BJ (cell line): ENCODE results near the gene MCEMP1. TPM values are rescaled to one million over a fixed set of nuclear protein-coding genes. Genes with fewer than 3 reads are reported as not detected.

Experiments
- CTCF ChIA-PET: fragments of 350-600 bp; formaldehyde crosslinking; extraction: SDS; loops from one replicate; lab custom pipeline; 2021; ENCODE audit warnings: antibody characterized with exemption, inconsistent platforms; lab: Yijun Ruan, JAX
- POLR2A ChIA-PET: fragments of 300-600 bp; sonication (Branson Sonifier 250); formaldehyde crosslinking; extraction: SDS; loops from one replicate; lab custom pipeline; 2021; ENCODE audit warnings: antibody characterized with exemption; lab: Charles Lee
- DNase-seq: peaks from one replicate; pipeline ENCODE4 v3.0.0-alpha.2; 2011; ENCODE audit warnings: low read depth
- H3K27me3 ChIP-seq: 2 replicates; pipeline ENCODE4 v1.6.0; 2011; ENCODE audit warnings: low read length; ENCODE audit not compliant: control insufficient read depth, insufficient read depth
- H3K36me3 ChIP-seq: 2 replicates; pipeline ENCODE4 v1.5.1; 2011; ENCODE audit warnings: low read length; ENCODE audit not compliant: control insufficient read depth, insufficient read depth
- H3K4me3 ChIP-seq: 2 replicates; pipeline ENCODE4 v1.5.1; 2011; ENCODE audit warnings: low read depth, mild to moderate bottlenecking, control low read depth, low read length
- CTCF ChIP-seq: IDR thresholded peaks from 2 replicates; pipeline ENCODE4 v1.5.1; 2011; ENCODE audit warnings: low read depth, mild to moderate bottlenecking, control low read depth, inconsistent platforms, low read length, moderate library complexity; ENCODE audit not compliant: insufficient read depth
- polyA minus RNA-seq: library from RNA; depleted of rRNA, polyadenylated mRNA; stranded (reverse); fragments of >200 nt; gene quantifications from 2 replicates; pipeline ENCODE4 v1.2.3, GENCODE V29; 2011; rRNA and poly(A)+ RNA removed
- polyA plus RNA-seq: library from polyadenylated mRNA; depleted of rRNA; stranded (reverse); fragments of >200 nt; gene quantifications from 2 replicates; pipeline ENCODE4 v1.2.3, GENCODE V29; 2011; rRNA removed

Gene MCEMP1
- not detected in 2 replicates for polyA plus RNA-seq
- not detected in 2 replicates for polyA minus RNA-seq

GRCh38 chr19:7676854-7677253, at the start of gene MCEMP1:
MCEMP1 (plus strand) TSS chr19:7677090; CDS start chr19:7677121, 31 bp downstream.
- H3K4me3 ChIP-seq: no peak within 1 kb of the TSS
- DNase-seq: no peak
- H3K36me3 ChIP-seq: no peaks in the 10 kb centered on the region
- ChIA-PET CTCF (interaction anchor here (0.9 to 2.2 kb wide), 3 partner anchors 9 to 124 kb away, joined by 3 to 7 read pairs (median 3); no protein-coding TSS in a partner anchor), POLR2A (no interaction called here)
- TF ChIP-seq CTCF: no peak
- peaks cover 4% of the 10 kb centered on the region; the same call in 1 of the 2 replicates for H3K27me3 ChIP-seq

- ChIA-PET CTCF (interaction anchor here (1.0 to 1.7 kb wide), 3 partner anchors 25 to 173 kb away, joined by 3 to 4 read pairs (median 4); partner anchors contain the start of gene TRAPPC5), POLR2A (no interaction called here)
- Histone ChIP-seq H3K4me3 (no peak overlapping the region), H3K27me3 (no peaks in the 10 kb centered on the region), H3K36me3 (peaks cover 12% of the 10 kb centered on the region)
- TF ChIP-seq CTCF: no peak
- DNase-seq: no peak
Observed at GRCh38 chr19:7627166-7627565, 49.7 kb upstream of the MCEMP1 start.

- ChIA-PET CTCF (interaction anchor here (1.9 kb wide), 1 partner anchor 171 kb away, joined by 6 read pairs; no protein-coding TSS in a partner anchor), POLR2A (interaction anchor here (0.5 kb wide), 1 partner anchor 407 kb away, joined by 3 read pairs; no protein-coding TSS in a partner anchor)
- Histone ChIP-seq H3K4me3 (peak overlapping the region; percentile 73), H3K27me3 (no peaks in the 10 kb centered on the region), H3K36me3 (peaks cover 10% of the 10 kb centered on the region)
- TF ChIP-seq CTCF: no peak
- DNase-seq: no peak
Observed at GRCh38 chr19:7628589-7629311, 48.1 kb upstream of the MCEMP1 start.

- ChIA-PET POLR2A (no interaction called here), CTCF (interaction anchor here (1.2 to 1.9 kb wide), 4 partner anchors 22 to 170 kb away, joined by 4 to 6 read pairs (median 5); partner anchors contain the start of gene TRAPPC5)
- H3K36me3 ChIP-seq: peaks cover 10% of the 10 kb centered on the region
- peak within 1 kb of the TSS; percentile 93 for H3K4me3 ChIP-seq
- peak; percentile 94 for DNase-seq
- TF ChIP-seq CTCF: no peak
- no peaks in the 10 kb centered on the region for H3K27me3 ChIP-seq
Observed at GRCh38 chr19:7629347-7630054, 47.4 kb upstream of the MCEMP1 start, which contains the start of the genes PET100 and XAB2. PET100 (plus strand) TSS chr19:7629793; CDS start chr19:7629834, 41 bp downstream. XAB2 (minus strand) TSS chr19:7629545; CDS start chr19:7629527, 18 bp downstream.
